CD4-positive, CD25-positive, alpha-beta regulatory T cell (primary cell): ENCODE data around the gene DLG1. TPM values are rescaled to one million over a fixed set of nuclear protein-coding genes. Genes with fewer than 3 reads are reported as not detected.

Experiments
- ATAC-seq, 2 donors: fragments of 150-1000 bp; cut with Tn5 transposase; one replicate each; pipeline ENCODE4 v1.10.0; 2021; ENCODE audit warnings: low read depth in 2 of 2, moderate number of reproducible peaks in 2 of 2, moderate library complexity in 1 of 2
- DNase-seq, 3 donors: peaks; one replicate each; pipeline versions ENCODE4 v3.0.0 to v3.0.0-alpha.2; 2012 to 2022; ENCODE audit warnings: mixed read lengths in 1 of 3
- H3K27ac ChIP-seq: one replicate; pipeline ENCODE4 v1.7.0; 2013; ENCODE audit warnings: mild to moderate bottlenecking, low read length; ENCODE audit not compliant: insufficient read depth, poor library complexity, severe bottlenecking
- H3K27me3 ChIP-seq: one replicate; pipeline ENCODE4 v1.7.0; 2013; ENCODE audit warnings: low read length; ENCODE audit not compliant: control insufficient read depth, insufficient read depth
- H3K36me3 ChIP-seq: one replicate; pipeline ENCODE4 v1.7.0; 2013; ENCODE audit warnings: mild to moderate bottlenecking, low read length, moderate library complexity; ENCODE audit not compliant: control insufficient read depth, insufficient read depth
- H3K4me1 ChIP-seq: 2 replicates; pipeline ENCODE4 v1.7.0; 2013; ENCODE audit warnings: mild to moderate bottlenecking, low read length; ENCODE audit not compliant: insufficient read depth, control insufficient read depth, poor library complexity, severe bottlenecking
- H3K4me3 ChIP-seq: one replicate; pipeline ENCODE4 v1.7.0; 2013; ENCODE audit warnings: low read depth, mild to moderate bottlenecking, low read length, moderate library complexity
- H3K9me3 ChIP-seq, 2 experiments: 1 replicate in 1 of 2; 2 replicates in 1 of 2; pipeline ENCODE4 v1.7.0; 2013; ENCODE audit warnings: low read length in 2 of 2, mild to moderate bottlenecking in 1 of 2, moderate library complexity in 1 of 2; ENCODE audit not compliant: control insufficient read depth in 2 of 2
- H3K27ac Mint-ChIP-seq, 3 donors: one replicate each; pipeline ENCODE4 v1.8.0; 2020 to 2022; ENCODE audit warnings: mild to moderate bottlenecking in 3 of 3, mixed read lengths in 3 of 3, moderate library complexity in 2 of 3
- H3K27me3 Mint-ChIP-seq: one replicate; pipeline ENCODE4 v1.8.0; 2022; ENCODE audit warnings: mild to moderate bottlenecking, mixed read lengths
- H3K36me3 Mint-ChIP-seq: one replicate; pipeline ENCODE4 v1.8.0; 2020; ENCODE audit warnings: mixed read lengths
- H3K4me1 Mint-ChIP-seq, 4 donors: one replicate each; pipeline ENCODE4 v1.8.0; 2020 to 2022; ENCODE audit warnings: mixed read lengths in 4 of 4, mild to moderate bottlenecking in 1 of 4
- H3K4me3 Mint-ChIP-seq, 4 donors: one replicate each; pipeline ENCODE4 v1.8.0; 2020 to 2022; ENCODE audit warnings: mild to moderate bottlenecking in 4 of 4, mixed read lengths in 4 of 4, moderate library complexity in 3 of 4
- H3K9me3 Mint-ChIP-seq, 7 donors: one replicate each; pipeline ENCODE4 v1.8.0; 2020 to 2022; ENCODE audit warnings: mixed read lengths in 7 of 7, mild to moderate bottlenecking in 3 of 7, moderate library complexity in 2 of 7
- polyA plus RNA-seq, 4 donors: library from polyadenylated mRNA; unstranded; fragments of 300-500 nt; fragmentation: Illumina TruSeq; gene quantifications; one replicate each; pipeline ENCODE4 v1.2.3, GENCODE V29; 2021
- total RNA-seq: library from RNA; stranded (reverse); gene quantifications from one replicate; pipeline ENCODE4 v1.2.3, GENCODE V29; 2022

The DLG1 gene
- total and polyA plus RNA-seq, 5 donors from 2014 or later: 25.2 to 106 (median 30.5) TPM

GRCh38 chr3:197229836-197230235 is 68.6 kb downstream of the DLG1 start:
- peaks cover 11% of the 10 kb centered on the region for H3K36me3 Mint-ChIP-seq
- H3K4me3 Mint-ChIP-seq: no peak overlapping the region
- no peak overlapping the region for H3K27ac Mint-ChIP-seq
- Histone ChIP-seq H3K27ac (no peak overlapping the region), H3K27me3 (no peaks in the 10 kb centered on the region), H3K4me3 (no peak overlapping the region), H3K9me3 (no peaks in the 10 kb centered on the region), H3K4me1 (peaks cover 5% of the 10 kb centered on the region), H3K36me3 (peaks cover 2% of the 10 kb centered on the region)
- no peak for ATAC-seq
- peaks cover 23 to 67% (median 49%) of the 10 kb centered on the region in 4 donors for H3K4me1 Mint-ChIP-seq
- DNase-seq: no peak
- no peaks in the 10 kb centered on the region for H3K27me3 Mint-ChIP-seq
- H3K9me3 Mint-ChIP-seq: peaks cover 0 to 2% (median 0%) of the 10 kb centered on the region in 7 donors

GRCh38 chr3:197229178-197229577 is 69.2 kb downstream of the DLG1 start:
- H3K36me3 ChIP-seq: peaks cover 2% of the 10 kb centered on the region
- no peak overlapping the region for H3K27ac Mint-ChIP-seq
- no peaks in the 10 kb centered on the region for H3K27me3 ChIP-seq

GRCh38 chr3:197227780-197228574 is 70.4 kb downstream of the DLG1 start:
- Histone ChIP-seq H3K27me3 (no peaks in the 10 kb centered on the region), H3K4me3 (no peak overlapping the region), H3K9me3 (no peaks in the 10 kb centered on the region), H3K27ac (no peak overlapping the region), H3K4me1 (peaks cover 5% of the 10 kb centered on the region), H3K36me3 (peaks cover 2% of the 10 kb centered on the region)
- H3K27ac Mint-ChIP-seq: peak overlapping the region in 1 of 3 donors; percentile 19
- no peaks in the 10 kb centered on the region for H3K27me3 Mint-ChIP-seq
- DNase-seq (no peak), ATAC-seq (no peak)
- H3K36me3 Mint-ChIP-seq: no peaks in the 10 kb centered on the region
- H3K4me3 Mint-ChIP-seq: peak overlapping the region in 1 of 4 donors; percentile 43
- no peaks in the 10 kb centered on the region for H3K9me3 Mint-ChIP-seq
- H3K4me1 Mint-ChIP-seq: peaks cover 25 to 64% (median 45%) of the 10 kb centered on the region in 4 donors

More at GRCh38 chr3:197229178-197229577, 69.2 kb downstream of the DLG1 start:
- DNase-seq (no peak), ATAC-seq (no peak)
- Histone ChIP-seq H3K4me1 (peaks cover 5% of the 10 kb centered on the region), H3K4me3 (no peak overlapping the region), H3K9me3 (no peaks in the 10 kb centered on the region), H3K27ac (no peak overlapping the region)
- Mint-ChIP-seq H3K36me3 (peaks cover 4% of the 10 kb centered on the region), H3K4me1 (peaks cover 21 to 61% (median 43%) of the 10 kb centered on the region in 4 donors), H3K27me3 (no peaks in the 10 kb centered on the region), H3K4me3 (no peak overlapping the region), H3K9me3 (no peaks in the 10 kb centered on the region)

GRCh38 chr3:197226179-197226578 is 72.2 kb downstream of the DLG1 start:
- peaks cover 29 to 65% (median 55%) of the 10 kb centered on the region in 4 donors for H3K4me1 Mint-ChIP-seq
- no peak overlapping the region for H3K4me3 Mint-ChIP-seq
- H3K4me3 ChIP-seq: no peak overlapping the region
- peaks cover 1% of the 10 kb centered on the region for H3K36me3 ChIP-seq
- no peaks in the 10 kb centered on the region for H3K27me3 ChIP-seq
- no peaks in the 10 kb centered on the region for H3K9me3 ChIP-seq
- H3K36me3 Mint-ChIP-seq: no peaks in the 10 kb centered on the region
- H3K27ac ChIP-seq: no peak overlapping the region
- DNase-seq: no peak
- ATAC-seq: no peak
- H3K27ac Mint-ChIP-seq: peak overlapping the region in 1 of 3 donors; percentile 20
- H3K4me1 ChIP-seq: peaks cover 5% of the 10 kb centered on the region
- no peaks in the 10 kb centered on the region for H3K9me3 Mint-ChIP-seq
- H3K27me3 Mint-ChIP-seq: no peaks in the 10 kb centered on the region

- Mint-ChIP-seq H3K27me3 (no peaks in the 10 kb centered on the region), H3K4me3 (no peak overlapping the region), H3K36me3 (no peaks in the 10 kb centered on the region), H3K27ac (no peak overlapping the region), H3K4me1 (peaks cover 30 to 66% (median 56%) of the 10 kb centered on the region in 4 donors), H3K9me3 (no peaks in the 10 kb centered on the region)
- DNase-seq (no peak), ATAC-seq (no peak)
- no peak overlapping the region for H3K27ac ChIP-seq
- no peak overlapping the region for H3K4me3 ChIP-seq
- H3K27me3 ChIP-seq: no peaks in the 10 kb centered on the region
- H3K9me3 ChIP-seq: no peaks in the 10 kb centered on the region
- no peaks in the 10 kb centered on the region for H3K36me3 ChIP-seq
- H3K4me1 ChIP-seq: peaks cover 5% of the 10 kb centered on the region
Observed at GRCh38 chr3:197225579-197225978, 72.8 kb downstream of the DLG1 start.

- Mint-ChIP-seq H3K27me3 (no peaks in the 10 kb centered on the region), H3K4me1 (peaks cover 25 to 61% (median 53%) of the 10 kb centered on the region in 4 donors), H3K27ac (peak overlapping the region in 1 of 3 donors; percentile 51), H3K9me3 (no peaks in the 10 kb centered on the region), H3K36me3 (no peaks in the 10 kb centered on the region), H3K4me3 (no peak overlapping the region)
- H3K27me3 ChIP-seq: no peaks in the 10 kb centered on the region
- DNase-seq (peak in 2 of 3 donors; percentile 39 to 66), ATAC-seq (no peak)
- no peaks in the 10 kb centered on the region for H3K9me3 ChIP-seq
- H3K4me1 ChIP-seq: peaks cover 5% of the 10 kb centered on the region
- H3K4me3 ChIP-seq: no peak overlapping the region
- no peaks in the 10 kb centered on the region for H3K36me3 ChIP-seq
- no peak overlapping the region for H3K27ac ChIP-seq
Observed at GRCh38 chr3:197224034-197224444, 74.4 kb downstream of the DLG1 start.

GRCh38 chr3:197222937-197223370 is 75.5 kb downstream of the DLG1 start:
- Histone ChIP-seq H3K4me1 (peaks cover 5% of the 10 kb centered on the region), H3K36me3 (no peaks in the 10 kb centered on the region), H3K27ac (no peak overlapping the region), H3K4me3 (no peak overlapping the region), H3K27me3 (no peaks in the 10 kb centered on the region), H3K9me3 (no peaks in the 10 kb centered on the region)
- H3K9me3 Mint-ChIP-seq: no peaks in the 10 kb centered on the region
- no peak for DNase-seq
- no peak for ATAC-seq
- peak overlapping the region in 1 of 3 donors; percentile 42 for H3K27ac Mint-ChIP-seq
- H3K36me3 Mint-ChIP-seq: no peaks in the 10 kb centered on the region
- H3K27me3 Mint-ChIP-seq: no peaks in the 10 kb centered on the region
- peaks cover 25 to 57% (median 48%) of the 10 kb centered on the region in 4 donors for H3K4me1 Mint-ChIP-seq
- H3K4me3 Mint-ChIP-seq: no peak overlapping the region

GRCh38 chr3:197219619-197220018 is 78.8 kb downstream of the DLG1 start:
- no peaks in the 10 kb centered on the region for H3K36me3 ChIP-seq
- no peak overlapping the region for H3K27ac ChIP-seq
- no peak overlapping the region for H3K4me3 Mint-ChIP-seq
- H3K27me3 Mint-ChIP-seq: no peaks in the 10 kb centered on the region
- H3K36me3 Mint-ChIP-seq: peaks cover 6% of the 10 kb centered on the region
- H3K27me3 ChIP-seq: no peaks in the 10 kb centered on the region
- no peak overlapping the region for H3K4me3 ChIP-seq
- H3K27ac Mint-ChIP-seq: no peak overlapping the region
- no peaks in the 10 kb centered on the region for H3K9me3 Mint-ChIP-seq
- no peak for ATAC-seq
- DNase-seq: no peak
- peaks cover 34 to 60% (median 52%) of the 10 kb centered on the region in 4 donors for H3K4me1 Mint-ChIP-seq
- H3K9me3 ChIP-seq: no peaks in the 10 kb centered on the region
- H3K4me1 ChIP-seq: peaks cover 6% of the 10 kb centered on the region
